Neuron (in vitro differentiated cells): ENCODE measurements around the gene GRK1.
"Not testable (repeated sequence)": the region's sequence is repeated elsewhere in the genome, so short reads cannot be mapped to it uniquely, and the experiment has no call there.

ENCODE experiments used
- H2AFZ ChIP-seq: one replicate; pipeline ENCODE4 v1.6.1; 2013; ENCODE audit warnings: low read depth, mild to moderate bottlenecking, inconsistent platforms, low read length, moderate library complexity
- H3K27me3 ChIP-seq: one replicate; pipeline ENCODE4 v1.6.1; 2013; ENCODE audit warnings: low read length; ENCODE audit not compliant: insufficient read depth
- H3K36me3 ChIP-seq: one replicate; pipeline ENCODE4 v1.6.1; 2013; ENCODE audit warnings: low read length; ENCODE audit not compliant: insufficient read depth
- H3K4me1 ChIP-seq: one replicate; pipeline ENCODE4 v1.6.1; 2013; ENCODE audit warnings: low read length; ENCODE audit not compliant: insufficient read depth
- H3K4me3 ChIP-seq: 2 replicates; pipeline ENCODE4 v1.5.1; 2013; ENCODE audit warnings: mild to moderate bottlenecking, low read length, moderate library complexity
- H3K9me3 ChIP-seq: one replicate; pipeline ENCODE4 v1.6.1; 2013; ENCODE audit warnings: low read length

Gene GRK1

GRCh38 chr13:113752211-113752986 is 85.4 kb downstream of the GRK1 start:
- not testable (repeated sequence) for H3K27me3 ChIP-seq, H3K36me3 ChIP-seq, H3K4me3 ChIP-seq, H3K4me1 ChIP-seq, H3K9me3 ChIP-seq, H2AFZ ChIP-seq

DNA sequence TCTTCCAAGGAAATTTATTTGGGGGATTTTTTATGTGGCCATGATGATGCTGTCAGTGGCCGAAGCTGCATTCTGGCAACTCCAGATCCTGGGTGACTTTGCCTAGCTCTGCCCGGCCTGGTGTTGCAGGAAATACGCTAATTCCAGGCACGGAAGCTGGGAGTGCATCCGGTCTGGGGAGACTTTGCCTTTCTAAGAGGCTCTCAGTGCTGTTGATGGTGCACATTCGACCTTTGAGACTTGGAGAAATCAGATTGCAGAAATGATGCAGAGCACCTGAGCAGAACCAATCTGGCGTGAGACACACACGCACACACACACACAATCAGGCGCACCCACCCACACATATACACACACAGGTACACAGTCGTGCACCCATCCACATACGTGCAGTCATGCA is 86.2 kb downstream of the GRK1 start:
- peaks cover 1% of the 10 kb centered on the region for H3K4me1 ChIP-seq
- H3K27me3 ChIP-seq, result peaks cover 3% of the 10 kb centered on the region
- H3K4me3 ChIP-seq, result no peak overlapping the region
- H2AFZ ChIP-seq, result no peak overlapping the region
- H3K36me3 ChIP-seq, result no peaks in the 10 kb centered on the region
- H3K9me3 ChIP-seq, result peaks cover 2% of the 10 kb centered on the region

DNA sequence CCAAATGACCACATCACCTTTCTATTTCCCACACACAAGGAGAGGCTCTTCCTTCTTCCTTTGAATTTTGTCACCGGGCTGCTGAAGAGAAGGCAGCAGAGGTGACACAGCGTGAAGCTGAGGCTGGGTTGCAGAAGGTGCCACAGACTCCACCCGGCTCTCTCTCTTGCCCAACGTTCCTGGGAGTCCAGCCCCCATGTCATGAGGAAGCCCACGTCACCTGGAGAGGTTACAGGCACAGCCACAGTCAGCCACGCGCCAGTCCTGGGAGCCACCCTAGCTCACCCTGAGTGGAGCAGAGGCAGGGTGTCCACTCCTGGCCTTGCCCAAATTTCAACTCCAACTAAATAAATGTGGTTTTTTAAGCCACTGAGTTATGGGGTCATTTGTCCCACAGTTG is 87.2 kb downstream of the GRK1 start:
- Histone ChIP-seq H3K36me3 (no peaks in the 10 kb centered on the region), H3K4me1 (peaks cover 6% of the 10 kb centered on the region), H3K9me3 (peaks cover 2% of the 10 kb centered on the region), H3K27me3 (peaks cover 3% of the 10 kb centered on the region), H2AFZ (no peak overlapping the region), H3K4me3 (no peak overlapping the region)

DNA sequence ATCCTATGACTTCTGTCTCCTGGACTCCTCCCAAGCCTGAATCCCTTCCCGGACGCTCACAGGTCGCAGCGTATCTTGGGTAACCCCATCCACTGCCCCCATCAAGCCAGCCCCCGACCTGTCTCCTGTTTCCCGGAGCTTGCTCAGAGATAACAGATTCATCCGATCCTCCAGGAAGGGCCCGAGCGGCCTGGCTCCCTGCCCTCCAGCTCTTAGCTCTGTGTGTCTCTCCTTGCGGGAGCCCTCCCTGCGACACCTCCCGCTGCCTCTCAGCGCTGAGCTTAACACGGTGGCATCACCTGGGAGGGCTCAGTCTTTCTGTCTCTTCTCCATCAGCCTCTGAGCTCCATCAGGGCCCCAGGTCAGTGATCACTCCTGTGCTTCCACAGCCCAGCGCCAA is 87.7 kb downstream of the GRK1 start:
- Histone ChIP-seq H3K9me3 (peaks cover 2% of the 10 kb centered on the region), H3K4me1 (peaks cover 10% of the 10 kb centered on the region), H3K4me3 (no peak overlapping the region), H2AFZ (no peak overlapping the region), H3K36me3 (no peaks in the 10 kb centered on the region), H3K27me3 (peaks cover 3% of the 10 kb centered on the region)

DNA sequence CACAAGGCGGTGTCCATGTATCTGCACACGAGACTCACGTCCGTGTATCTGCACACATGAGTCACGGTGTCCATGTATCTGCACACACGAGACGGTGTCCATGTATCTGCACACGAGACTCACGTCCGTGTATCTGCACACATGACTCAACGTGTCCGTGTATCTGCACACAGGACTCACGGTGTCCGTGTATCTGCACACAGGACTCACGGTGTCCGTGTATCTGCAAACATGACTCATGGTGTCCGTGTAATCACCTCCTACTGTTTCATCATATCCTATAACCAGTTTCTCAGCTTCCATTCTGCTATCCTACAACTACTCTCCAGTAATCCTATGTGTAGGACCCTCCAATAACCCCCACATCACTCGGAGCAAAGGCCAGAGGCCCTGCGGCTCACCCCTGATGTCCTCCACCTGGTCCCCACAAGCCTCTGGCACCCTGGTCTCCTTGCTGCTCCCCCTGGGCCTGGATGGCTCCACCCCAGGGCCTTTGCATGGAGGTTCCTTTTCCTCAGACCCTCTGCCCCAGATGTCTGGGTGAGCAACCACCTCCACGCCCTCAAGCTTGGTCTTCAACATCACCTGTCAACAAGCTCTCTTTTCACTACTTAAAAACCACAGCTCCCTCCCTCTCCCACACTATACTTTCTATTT is 89.5 kb downstream of the GRK1 start:
- H3K9me3 ChIP-seq, result no peaks in the 10 kb centered on the region
- no peaks in the 10 kb centered on the region for H3K36me3 ChIP-seq
- H3K27me3 ChIP-seq, result peaks cover 8% of the 10 kb centered on the region
- H3K4me1 ChIP-seq, result peaks cover 13% of the 10 kb centered on the region
- H3K4me3 ChIP-seq, result no peak overlapping the region
- no peak overlapping the region for H2AFZ ChIP-seq

DNA sequence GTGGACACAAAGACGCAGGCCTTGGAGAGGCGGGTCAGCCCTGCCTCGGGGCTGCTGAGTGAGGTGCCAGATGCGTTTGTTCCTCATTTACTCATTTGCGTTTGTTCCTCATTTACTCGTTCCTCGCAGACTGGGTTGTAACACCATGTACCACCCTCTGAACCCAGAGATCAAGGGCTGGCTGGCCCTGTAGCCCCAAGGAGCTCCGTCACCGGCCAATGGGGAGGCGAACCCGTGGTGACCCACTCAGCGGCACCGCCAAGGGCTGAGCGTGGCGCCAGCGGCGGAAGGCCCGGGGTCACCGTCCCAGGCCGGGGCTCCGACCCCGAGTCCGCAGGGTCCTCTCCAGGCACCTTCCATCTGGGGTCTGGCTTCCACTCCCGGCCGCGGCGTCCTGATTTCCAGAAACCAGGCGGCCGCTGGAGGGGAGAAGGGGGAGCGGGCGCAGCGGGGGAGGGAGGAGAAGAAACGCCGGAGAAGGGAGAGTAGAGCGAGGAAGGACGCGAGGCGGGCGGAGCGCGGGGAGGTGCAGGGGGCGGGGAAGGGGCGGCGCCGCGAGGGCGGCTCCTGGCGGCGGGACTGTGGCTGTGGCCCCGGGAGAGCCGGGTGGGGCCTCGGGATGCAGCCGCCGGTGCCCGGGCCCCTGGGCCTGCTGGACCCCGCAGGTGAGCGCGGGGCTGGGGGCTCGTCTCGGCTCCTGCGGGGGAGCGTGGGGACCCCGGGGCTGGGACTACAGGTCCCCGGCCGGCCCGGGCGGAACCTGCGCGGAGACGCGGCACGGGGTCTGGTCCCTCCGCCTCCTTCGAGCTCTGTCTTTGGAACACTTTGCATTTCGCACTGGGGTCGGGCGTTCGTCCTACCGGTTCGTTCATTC is 91.9 kb downstream of the GRK1 start, which contains the start of gene TMEM255B:
TMEM255B (plus strand) TSS at position 576 of the 874 bp plus-strand sequence; CDS start at position 620, 44 bp downstream.
- Histone ChIP-seq H3K9me3 (no peaks in the 10 kb centered on the region), H3K4me1 (peaks cover 13% of the 10 kb centered on the region), H3K27me3 (peaks cover 10% of the 10 kb centered on the region), H2AFZ (peak within 1 kb of the TSS; percentile 36), H3K36me3 (no peaks in the 10 kb centered on the region), H3K4me3 (peak within 1 kb of the TSS; percentile 54)

- peak overlapping the region; percentile 36 for H2AFZ ChIP-seq
- no peaks in the 10 kb centered on the region for H3K36me3 ChIP-seq
- peaks cover 13% of the 10 kb centered on the region for H3K4me1 ChIP-seq
- peak overlapping the region; percentile 54 for H3K4me3 ChIP-seq
- H3K9me3 ChIP-seq, result no peaks in the 10 kb centered on the region
- peaks cover 8% of the 10 kb centered on the region for H3K27me3 ChIP-seq
Observed at GRCh38 chr13:113759525-113760137, 92.6 kb downstream of the GRK1 start.

GRCh38 chr13:113761136-113761535 is 94.1 kb downstream of the GRK1 start:
- Histone ChIP-seq H3K27me3 (peaks cover 9% of the 10 kb centered on the region), H3K4me1 (peaks cover 13% of the 10 kb centered on the region), H3K9me3 (no peaks in the 10 kb centered on the region), H2AFZ (no peak overlapping the region), H3K36me3 (no peaks in the 10 kb centered on the region), H3K4me3 (no peak overlapping the region)

GRCh38 chr13:113762075-113762474 is 95.1 kb downstream of the GRK1 start:
- H3K36me3 ChIP-seq, result no peaks in the 10 kb centered on the region
- peaks cover 9% of the 10 kb centered on the region for H3K27me3 ChIP-seq
- no peaks in the 10 kb centered on the region for H3K9me3 ChIP-seq
- H3K4me3 ChIP-seq, result no peak overlapping the region
- H2AFZ ChIP-seq, result no peak overlapping the region
- H3K4me1 ChIP-seq, result peaks cover 13% of the 10 kb centered on the region

DNA sequence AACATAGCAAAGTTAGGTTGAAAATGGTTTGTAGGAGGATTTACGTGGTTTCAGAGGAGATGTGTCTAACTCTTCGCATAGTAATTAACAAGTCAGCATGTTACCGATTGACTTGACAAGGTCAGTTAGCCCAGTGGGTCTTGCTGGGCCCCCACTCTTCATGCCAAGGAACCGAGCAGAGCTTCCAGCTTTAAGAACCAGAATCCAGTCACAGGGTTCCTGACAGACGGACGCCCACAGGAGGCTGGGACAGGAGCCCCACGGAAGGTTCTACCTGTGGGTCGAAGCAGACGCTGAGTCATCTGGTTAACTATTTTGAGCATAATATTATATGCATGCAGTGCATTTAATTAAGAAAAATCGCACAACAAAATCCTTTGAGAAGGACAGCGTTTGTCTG is 95.5 kb downstream of the GRK1 start:
- H3K4me1 ChIP-seq, result peaks cover 13% of the 10 kb centered on the region
- H3K27me3 ChIP-seq, result peaks cover 9% of the 10 kb centered on the region
- H3K4me3 ChIP-seq, result no peak overlapping the region
- H3K36me3 ChIP-seq, result no peaks in the 10 kb centered on the region
- H3K9me3 ChIP-seq, result no peaks in the 10 kb centered on the region
- no peak overlapping the region for H2AFZ ChIP-seq

- no peak overlapping the region for H3K4me3 ChIP-seq
- H3K4me1 ChIP-seq, result peaks cover 11% of the 10 kb centered on the region
- H2AFZ ChIP-seq, result no peak overlapping the region
- H3K36me3 ChIP-seq, result no peaks in the 10 kb centered on the region
- peaks cover 12% of the 10 kb centered on the region for H3K27me3 ChIP-seq
- H3K9me3 ChIP-seq, result no peaks in the 10 kb centered on the region
Observed at GRCh38 chr13:113763254-113763653, 96.2 kb downstream of the GRK1 start.

GRCh38 chr13:113763961-113764792 is 97.2 kb downstream of the GRK1 start:
- Histone ChIP-seq H3K4me3 (no peak overlapping the region), H3K4me1 (peaks cover 7% of the 10 kb centered on the region), H3K9me3 (no peaks in the 10 kb centered on the region), H3K36me3 (no peaks in the 10 kb centered on the region), H3K27me3 (peaks cover 12% of the 10 kb centered on the region), H2AFZ (no peak overlapping the region)
